HEK293 (cell line): Measurements from ENCODE around the gene NT5C2.
A peak's percentile ranks its signal among the peaks of the same experiment; 100 is the strongest.

ENCODE experiments used
- AEBP2 ChIP-seq: fragments of 450-650 bp; formaldehyde crosslinking; IDR thresholded peaks from 2 replicates; pipeline ENCODE4 v1.5.1; 2016; ENCODE audit warnings: missing biosample characterization, missing genetic modification characterization, borderline replicate concordance
- BCL11A ChIP-seq: fragments of 450-650 bp; formaldehyde crosslinking; IDR thresholded peaks from 2 replicates; pipeline ENCODE4 v1.5.1; 2016; ENCODE audit warnings: low read depth, missing biosample characterization, missing genetic modification characterization
- BCL6B ChIP-seq: fragments of 450-650 bp; formaldehyde crosslinking; IDR thresholded peaks from 2 replicates; pipeline ENCODE4 v1.5.1; 2017; ENCODE audit warnings: missing biosample characterization, missing genetic modification characterization
- KLF1 ChIP-seq: fragments of 450-650 bp; formaldehyde crosslinking; IDR thresholded peaks from 2 replicates; pipeline ENCODE4 v1.5.1; 2016; ENCODE audit warnings: missing biosample characterization, missing genetic modification characterization
- KLF8 ChIP-seq: fragments of 450-650 bp; formaldehyde crosslinking; IDR thresholded peaks from 2 replicates; pipeline ENCODE4 v1.5.1; 2016; ENCODE audit warnings: missing biosample characterization, missing genetic modification characterization
- RBAK ChIP-seq: fragments of 450-650 bp; formaldehyde crosslinking; IDR thresholded peaks from 2 replicates; pipeline ENCODE4 v1.5.1; 2016; ENCODE audit warnings: missing biosample characterization, missing genetic modification characterization
- REPIN1 ChIP-seq: fragments of 450-650 bp; formaldehyde crosslinking; IDR thresholded peaks from 2 replicates; pipeline ENCODE4 v1.5.1; 2017; ENCODE audit warnings: missing biosample characterization, missing genetic modification characterization, low read depth
- SP3 ChIP-seq: fragments of 450-650 bp; formaldehyde crosslinking; IDR thresholded peaks from 2 replicates; pipeline ENCODE4 v1.5.1; 2016; ENCODE audit warnings: missing biosample characterization, missing genetic modification characterization
- TRIM28 ChIP-seq: IDR thresholded peaks from 2 replicates; pipeline ENCODE4 v1.6.1; 2011; ENCODE audit warnings: low read length, control low read depth, borderline replicate concordance
- YY1 ChIP-seq: fragments of 450-650 bp; formaldehyde crosslinking; IDR thresholded peaks from 2 replicates; pipeline ENCODE4 v1.5.1; 2018; ENCODE audit warnings: missing biosample characterization, missing genetic modification characterization
- ZBTB1 ChIP-seq: fragments of 450-650 bp; formaldehyde crosslinking; IDR thresholded peaks from 2 replicates; pipeline ENCODE4 v1.5.1; 2016; ENCODE audit warnings: missing biosample characterization, missing genetic modification characterization
- ZNF146 ChIP-seq: fragments of 450-650 bp; formaldehyde crosslinking; IDR thresholded peaks from 2 replicates; pipeline ENCODE4 v1.5.1; 2016; ENCODE audit warnings: missing biosample characterization, missing genetic modification characterization
- ZNF157 ChIP-seq: fragments of 450-650 bp; formaldehyde crosslinking; IDR thresholded peaks from 2 replicates; pipeline ENCODE4 v1.5.1; 2016; ENCODE audit warnings: missing biosample characterization, missing genetic modification characterization
- ZNF24 ChIP-seq: fragments of 450-650 bp; formaldehyde crosslinking; IDR thresholded peaks from 2 replicates; pipeline ENCODE4 v1.5.1; 2016; ENCODE audit warnings: missing biosample characterization, missing genetic modification characterization
- ZNF292 ChIP-seq: fragments of 450-650 bp; formaldehyde crosslinking; IDR thresholded peaks from 2 replicates; pipeline ENCODE4 v1.5.1; 2016; ENCODE audit warnings: low read depth, missing biosample characterization, missing genetic modification characterization, borderline replicate concordance
- ZNF311 ChIP-seq: fragments of 450-650 bp; formaldehyde crosslinking; IDR thresholded peaks from 2 replicates; pipeline ENCODE4 v1.5.1; 2017; ENCODE audit warnings: missing biosample characterization, missing genetic modification characterization, borderline replicate concordance
- ZNF394 ChIP-seq: fragments of 450-650 bp; formaldehyde crosslinking; IDR thresholded peaks from 2 replicates; pipeline ENCODE4 v1.5.1; 2016; ENCODE audit warnings: missing biosample characterization, missing genetic modification characterization, mild to moderate bottlenecking, moderate library complexity, borderline replicate concordance
- ZNF404 ChIP-seq: fragments of 450-650 bp; formaldehyde crosslinking; IDR thresholded peaks from 2 replicates; pipeline ENCODE4 v1.5.1; 2017; ENCODE audit warnings: missing biosample characterization, missing genetic modification characterization
- ZNF501 ChIP-seq: fragments of 450-650 bp; formaldehyde crosslinking; IDR thresholded peaks from 2 replicates; pipeline ENCODE4 v1.5.1; 2016; ENCODE audit warnings: missing biosample characterization, missing genetic modification characterization
- ZNF529 ChIP-seq: fragments of 450-650 bp; formaldehyde crosslinking; IDR thresholded peaks from 2 replicates; pipeline ENCODE4 v1.5.1; 2017; ENCODE audit warnings: missing genetic modification characterization, missing biosample characterization; ENCODE audit not compliant: insufficient replicate concordance
- ZNF561 ChIP-seq: fragments of 450-650 bp; IDR thresholded peaks from 2 replicates; pipeline ENCODE4 v1.5.1; 2018; ENCODE audit warnings: missing biosample characterization, missing genetic modification characterization, borderline replicate concordance
- ZNF664 ChIP-seq: fragments of 450-650 bp; formaldehyde crosslinking; IDR thresholded peaks from 2 replicates; pipeline ENCODE4 v1.5.1; 2016; ENCODE audit warnings: missing biosample characterization, missing genetic modification characterization
- ZNF701 ChIP-seq: fragments of 450-650 bp; formaldehyde crosslinking; IDR thresholded peaks from 2 replicates; pipeline ENCODE4 v1.5.1; 2016; ENCODE audit warnings: missing biosample characterization, missing genetic modification characterization
- ZNF768 ChIP-seq: fragments of 450-650 bp; formaldehyde crosslinking; IDR thresholded peaks from 2 replicates; pipeline ENCODE4 v1.5.1; 2018; ENCODE audit warnings: missing biosample characterization, mild to moderate bottlenecking, missing genetic modification characterization
- ZNF791 ChIP-seq: fragments of 450-650 bp; formaldehyde crosslinking; IDR thresholded peaks from 2 replicates; pipeline ENCODE4 v1.5.1; 2016; ENCODE audit warnings: missing biosample characterization, missing genetic modification characterization
- TF ChIP-seq, protein P1 (sequence below): fragments of 450-650 bp; formaldehyde crosslinking; IDR thresholded peaks from 2 replicates; pipeline ENCODE4 v1.5.1; 2016; ENCODE audit warnings: missing biosample characterization, missing genetic modification characterization, low read depth
- TF ChIP-seq, protein P2 (sequence below): fragments of 450-650 bp; formaldehyde crosslinking; IDR thresholded peaks from 2 replicates; pipeline ENCODE4 v1.5.1; 2016; ENCODE audit warnings: missing biosample characterization, missing genetic modification characterization, borderline replicate concordance
- TF ChIP-seq, protein P3 (sequence below): fragments of 450-650 bp; formaldehyde crosslinking; optimal IDR thresholded peaks from 2 replicates; pipeline ENCODE3; 2016; ENCODE audit warnings: missing biosample characterization, mild to moderate bottlenecking, missing genetic modification characterization

NT5C2 gene

GRCh38 chr10:103192451-103193106, 493 bp downstream of the NT5C2 start (continued):
- TF ChIP-seq AEBP2 = no peak
- TF ChIP-seq ZBTB1 (tag by site-specific recombination) = no peak
- TF ChIP-seq ZNF768 (tag by site-specific recombination) = no peak
- TF ChIP-seq, protein P1, sequence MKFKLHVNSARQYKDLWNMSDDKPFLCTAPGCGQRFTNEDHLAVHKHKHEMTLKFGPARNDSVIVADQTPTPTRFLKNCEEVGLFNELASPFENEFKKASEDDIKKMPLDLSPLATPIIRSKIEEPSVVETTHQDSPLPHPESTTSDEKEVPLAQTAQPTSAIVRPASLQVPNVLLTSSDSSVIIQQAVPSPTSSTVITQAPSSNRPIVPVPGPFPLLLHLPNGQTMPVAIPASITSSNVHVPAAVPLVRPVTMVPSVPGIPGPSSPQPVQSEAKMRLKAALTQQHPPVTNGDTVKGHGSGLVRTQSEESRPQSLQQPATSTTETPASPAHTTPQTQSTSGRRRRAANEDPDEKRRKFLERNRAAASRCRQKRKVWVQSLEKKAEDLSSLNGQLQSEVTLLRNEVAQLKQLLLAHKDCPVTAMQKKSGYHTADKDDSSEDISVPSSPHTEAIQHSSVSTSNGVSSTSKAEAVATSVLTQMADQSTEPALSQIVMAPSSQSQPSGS (tag by site-specific recombination) = no peak
- TF ChIP-seq RBAK = no peak
- no peak; the same call in 1 of the 2 replicates for TF ChIP-seq KLF8 (tag by site-specific recombination)
- 0 out of 2 replicates have a peak, but pooled peaks have one; percentile 31 for TF ChIP-seq YY1 (tag by site-specific recombination)
- TF ChIP-seq ZNF146 (tag by site-specific recombination) = no peak
- TF ChIP-seq ZNF404 (tag by site-specific recombination) = no peak
- TF ChIP-seq TRIM28 = no peak
- no peak for TF ChIP-seq ZNF701 (tag by site-specific recombination)
- TF ChIP-seq ZNF24 (tag by site-specific recombination) = no peak
- no peak for TF ChIP-seq ZNF561
- TF ChIP-seq ZNF791 (tag by site-specific recombination) = no peak
- TF ChIP-seq, protein P2, sequence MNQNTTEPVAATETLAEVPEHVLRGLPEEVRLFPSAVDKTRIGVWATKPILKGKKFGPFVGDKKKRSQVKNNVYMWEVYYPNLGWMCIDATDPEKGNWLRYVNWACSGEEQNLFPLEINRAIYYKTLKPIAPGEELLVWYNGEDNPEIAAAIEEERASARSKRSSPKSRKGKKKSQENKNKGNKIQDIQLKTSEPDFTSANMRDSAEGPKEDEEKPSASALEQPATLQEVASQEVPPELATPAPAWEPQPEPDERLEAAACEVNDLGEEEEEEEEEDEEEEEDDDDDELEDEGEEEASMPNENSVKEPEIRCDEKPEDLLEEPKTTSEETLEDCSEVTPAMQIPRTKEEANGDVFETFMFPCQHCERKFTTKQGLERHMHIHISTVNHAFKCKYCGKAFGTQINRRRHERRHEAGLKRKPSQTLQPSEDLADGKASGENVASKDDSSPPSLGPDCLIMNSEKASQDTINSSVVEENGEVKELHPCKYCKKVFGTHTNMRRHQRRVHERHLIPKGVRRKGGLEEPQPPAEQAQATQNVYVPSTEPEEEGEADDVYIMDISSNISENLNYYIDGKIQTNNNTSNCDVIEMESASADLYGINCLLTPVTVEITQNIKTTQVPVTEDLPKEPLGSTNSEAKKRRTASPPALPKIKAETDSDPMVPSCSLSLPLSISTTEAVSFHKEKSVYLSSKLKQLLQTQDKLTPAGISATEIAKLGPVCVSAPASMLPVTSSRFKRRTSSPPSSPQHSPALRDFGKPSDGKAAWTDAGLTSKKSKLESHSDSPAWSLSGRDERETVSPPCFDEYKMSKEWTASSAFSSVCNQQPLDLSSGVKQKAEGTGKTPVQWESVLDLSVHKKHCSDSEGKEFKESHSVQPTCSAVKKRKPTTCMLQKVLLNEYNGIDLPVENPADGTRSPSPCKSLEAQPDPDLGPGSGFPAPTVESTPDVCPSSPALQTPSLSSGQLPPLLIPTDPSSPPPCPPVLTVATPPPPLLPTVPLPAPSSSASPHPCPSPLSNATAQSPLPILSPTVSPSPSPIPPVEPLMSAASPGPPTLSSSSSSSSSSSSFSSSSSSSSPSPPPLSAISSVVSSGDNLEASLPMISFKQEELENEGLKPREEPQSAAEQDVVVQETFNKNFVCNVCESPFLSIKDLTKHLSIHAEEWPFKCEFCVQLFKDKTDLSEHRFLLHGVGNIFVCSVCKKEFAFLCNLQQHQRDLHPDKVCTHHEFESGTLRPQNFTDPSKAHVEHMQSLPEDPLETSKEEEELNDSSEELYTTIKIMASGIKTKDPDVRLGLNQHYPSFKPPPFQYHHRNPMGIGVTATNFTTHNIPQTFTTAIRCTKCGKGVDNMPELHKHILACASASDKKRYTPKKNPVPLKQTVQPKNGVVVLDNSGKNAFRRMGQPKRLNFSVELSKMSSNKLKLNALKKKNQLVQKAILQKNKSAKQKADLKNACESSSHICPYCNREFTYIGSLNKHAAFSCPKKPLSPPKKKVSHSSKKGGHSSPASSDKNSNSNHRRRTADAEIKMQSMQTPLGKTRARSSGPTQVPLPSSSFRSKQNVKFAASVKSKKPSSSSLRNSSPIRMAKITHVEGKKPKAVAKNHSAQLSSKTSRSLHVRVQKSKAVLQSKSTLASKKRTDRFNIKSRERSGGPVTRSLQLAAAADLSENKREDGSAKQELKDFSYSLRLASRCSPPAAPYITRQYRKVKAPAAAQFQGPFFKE (tag by site-specific recombination) = no peak
- no peak for TF ChIP-seq BCL11A (tag by site-specific recombination)
- no peak for TF ChIP-seq ZNF311
- no peak for TF ChIP-seq ZNF292 (tag by site-specific recombination)
- TF ChIP-seq BCL6B (tag by site-specific recombination) = no peak
- no peak for TF ChIP-seq KLF1
- TF ChIP-seq ZNF157 (tag by site-specific recombination) = no peak
- no peak; the same call in 1 of the 2 replicates for TF ChIP-seq ZNF501 (tag by site-specific recombination)
- no peak for TF ChIP-seq ZNF664 (tag by site-specific recombination)
- TF ChIP-seq ZNF529 (tag by site-specific recombination) = no peak
- TF ChIP-seq, protein P3, sequence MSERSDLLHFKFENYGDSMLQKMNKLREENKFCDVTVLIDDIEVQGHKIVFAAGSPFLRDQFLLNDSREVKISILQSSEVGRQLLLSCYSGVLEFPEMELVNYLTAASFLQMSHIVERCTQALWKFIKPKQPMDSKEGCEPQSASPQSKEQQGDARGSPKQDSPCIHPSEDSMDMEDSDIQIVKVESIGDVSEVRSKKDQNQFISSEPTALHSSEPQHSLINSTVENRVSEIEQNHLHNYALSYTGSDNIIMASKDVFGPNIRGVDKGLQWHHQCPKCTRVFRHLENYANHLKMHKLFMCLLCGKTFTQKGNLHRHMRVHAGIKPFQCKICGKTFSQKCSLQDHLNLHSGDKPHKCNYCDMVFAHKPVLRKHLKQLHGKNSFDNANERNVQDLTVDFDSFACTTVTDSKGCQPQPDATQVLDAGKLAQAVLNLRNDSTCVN (tag by site-specific recombination) = peak; percentile 86
- TF ChIP-seq SP3 = peak; percentile 44; the same call in 1 of the 2 replicates
- no peak for TF ChIP-seq ZNF394 (tag by site-specific recombination)
- TF ChIP-seq REPIN1 (tag by site-specific recombination) = no peak
